HL-60 (cell line): Measurements from ENCODE around the gene CHMP1A.

Source experiments
- GABPA ChIP-seq: IDR thresholded peaks from 2 replicates; pipeline ENCODE4 v1.6.1; 2012; ENCODE audit warnings: low read depth
- POLR2AphosphoS5 ChIP-seq: IDR thresholded peaks from 2 replicates; pipeline ENCODE4 v1.6.1; 2012; ENCODE audit warnings: low read depth
- SPI1 ChIP-seq: IDR thresholded peaks from 2 replicates; pipeline ENCODE4 v1.6.1; 2012; ENCODE audit warnings: low read depth, mild to moderate bottlenecking, borderline replicate concordance
- TF ChIP-seq, protein P1 (sequence below): IDR thresholded peaks from one replicate; pipeline ENCODE4 v1.5.1; 2011; ENCODE audit warnings: low read length, control low read depth, inconsistent platforms; ENCODE audit not compliant: insufficient read depth
- TF ChIP-seq, protein P2 (sequence below): IDR thresholded peaks from 2 replicates; pipeline ENCODE4 v1.6.1; 2012; ENCODE audit warnings: low read depth; ENCODE audit not compliant: insufficient replicate concordance

GRCh38 chr16:89606006-89606405 lies 51.5 kb downstream of the CHMP1A start:
- TF ChIP-seq, protein P1, sequence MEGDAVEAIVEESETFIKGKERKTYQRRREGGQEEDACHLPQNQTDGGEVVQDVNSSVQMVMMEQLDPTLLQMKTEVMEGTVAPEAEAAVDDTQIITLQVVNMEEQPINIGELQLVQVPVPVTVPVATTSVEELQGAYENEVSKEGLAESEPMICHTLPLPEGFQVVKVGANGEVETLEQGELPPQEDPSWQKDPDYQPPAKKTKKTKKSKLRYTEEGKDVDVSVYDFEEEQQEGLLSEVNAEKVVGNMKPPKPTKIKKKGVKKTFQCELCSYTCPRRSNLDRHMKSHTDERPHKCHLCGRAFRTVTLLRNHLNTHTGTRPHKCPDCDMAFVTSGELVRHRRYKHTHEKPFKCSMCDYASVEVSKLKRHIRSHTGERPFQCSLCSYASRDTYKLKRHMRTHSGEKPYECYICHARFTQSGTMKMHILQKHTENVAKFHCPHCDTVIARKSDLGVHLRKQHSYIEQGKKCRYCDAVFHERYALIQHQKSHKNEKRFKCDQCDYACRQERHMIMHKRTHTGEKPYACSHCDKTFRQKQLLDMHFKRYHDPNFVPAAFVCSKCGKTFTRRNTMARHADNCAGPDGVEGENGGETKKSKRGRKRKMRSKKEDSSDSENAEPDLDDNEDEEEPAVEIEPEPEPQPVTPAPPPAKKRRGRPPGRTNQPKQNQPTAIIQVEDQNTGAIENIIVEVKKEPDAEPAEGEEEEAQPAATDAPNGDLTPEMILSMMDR: no peak
- TF ChIP-seq POLR2AphosphoS5 (no peak), GABPA (no peak), SPI1 (no peak)
- TF ChIP-seq, protein P2, sequence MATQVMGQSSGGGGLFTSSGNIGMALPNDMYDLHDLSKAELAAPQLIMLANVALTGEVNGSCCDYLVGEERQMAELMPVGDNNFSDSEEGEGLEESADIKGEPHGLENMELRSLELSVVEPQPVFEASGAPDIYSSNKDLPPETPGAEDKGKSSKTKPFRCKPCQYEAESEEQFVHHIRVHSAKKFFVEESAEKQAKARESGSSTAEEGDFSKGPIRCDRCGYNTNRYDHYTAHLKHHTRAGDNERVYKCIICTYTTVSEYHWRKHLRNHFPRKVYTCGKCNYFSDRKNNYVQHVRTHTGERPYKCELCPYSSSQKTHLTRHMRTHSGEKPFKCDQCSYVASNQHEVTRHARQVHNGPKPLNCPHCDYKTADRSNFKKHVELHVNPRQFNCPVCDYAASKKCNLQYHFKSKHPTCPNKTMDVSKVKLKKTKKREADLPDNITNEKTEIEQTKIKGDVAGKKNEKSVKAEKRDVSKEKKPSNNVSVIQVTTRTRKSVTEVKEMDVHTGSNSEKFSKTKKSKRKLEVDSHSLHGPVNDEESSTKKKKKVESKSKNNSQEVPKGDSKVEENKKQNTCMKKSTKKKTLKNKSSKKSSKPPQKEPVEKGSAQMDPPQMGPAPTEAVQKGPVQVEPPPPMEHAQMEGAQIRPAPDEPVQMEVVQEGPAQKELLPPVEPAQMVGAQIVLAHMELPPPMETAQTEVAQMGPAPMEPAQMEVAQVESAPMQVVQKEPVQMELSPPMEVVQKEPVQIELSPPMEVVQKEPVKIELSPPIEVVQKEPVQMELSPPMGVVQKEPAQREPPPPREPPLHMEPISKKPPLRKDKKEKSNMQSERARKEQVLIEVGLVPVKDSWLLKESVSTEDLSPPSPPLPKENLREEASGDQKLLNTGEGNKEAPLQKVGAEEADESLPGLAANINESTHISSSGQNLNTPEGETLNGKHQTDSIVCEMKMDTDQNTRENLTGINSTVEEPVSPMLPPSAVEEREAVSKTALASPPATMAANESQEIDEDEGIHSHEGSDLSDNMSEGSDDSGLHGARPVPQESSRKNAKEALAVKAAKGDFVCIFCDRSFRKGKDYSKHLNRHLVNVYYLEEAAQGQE: no peak
